Nephron progenitor cell (in vitro differentiated cells): ENCODE results near the gene IDE.

Experiments used
- DNase-seq: peaks from one replicate; pipeline ENCODE4 v3.0.0; 2021
- H3K27ac Mint-ChIP-seq: 2 replicates; pipeline ENCODE4 v1.8.0; 2021; ENCODE audit warnings: mild to moderate bottlenecking, moderate library complexity, mixed read lengths
- H3K27me3 Mint-ChIP-seq: 2 replicates; pipeline ENCODE4 v1.8.0; 2021; ENCODE audit warnings: mild to moderate bottlenecking, low read depth, mixed read lengths; ENCODE audit not compliant: poor library complexity
- H3K36me3 Mint-ChIP-seq: 2 replicates; pipeline ENCODE4 v1.8.0; 2021; ENCODE audit warnings: low read depth, mixed read lengths
- H3K4me1 Mint-ChIP-seq: 2 replicates; pipeline ENCODE4 v1.8.0; 2021; ENCODE audit warnings: mixed read lengths
- H3K4me3 Mint-ChIP-seq: 2 replicates; pipeline ENCODE4 v1.8.0; 2021; ENCODE audit warnings: mild to moderate bottlenecking, moderate library complexity, mixed read lengths
- H3K9me3 Mint-ChIP-seq: 2 replicates; pipeline ENCODE4 v1.8.0; 2021; ENCODE audit warnings: mild to moderate bottlenecking, moderate library complexity, mixed read lengths
- CTCF ChIP-seq: fragments of 200-600 bp; sonication (generic); IDR thresholded peaks from 2 replicates; pipeline ENCODE4 v1.5.0; 2021; ENCODE audit warnings: antibody characterized with exemption

The IDE gene

DNA sequence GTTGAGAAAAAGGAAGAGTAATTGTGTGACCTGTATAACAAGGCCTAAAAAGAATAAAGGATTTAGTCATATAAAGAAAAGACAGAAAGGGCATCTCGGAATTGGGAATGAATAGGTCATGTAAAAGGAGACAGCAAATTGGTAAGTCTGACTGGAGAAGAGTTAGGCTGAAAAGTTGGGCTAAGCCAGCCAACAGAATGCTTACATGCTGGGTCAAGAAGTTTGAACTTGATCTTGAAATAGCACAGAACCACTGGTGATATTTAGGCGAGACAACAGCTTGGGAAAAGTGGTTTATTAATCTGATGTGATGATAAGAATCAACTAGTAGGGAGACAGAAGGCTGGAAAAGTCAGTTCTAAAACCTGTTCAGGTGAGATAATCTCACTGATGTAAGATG lies 4.8 kb downstream of the IDE start:
- Mint-ChIP-seq H3K9me3 (no peaks in the 10 kb centered on the region), H3K27me3 (no peaks in the 10 kb centered on the region), H3K27ac (no peak overlapping the region), H3K36me3 (peaks cover 31% of the 10 kb centered on the region), H3K4me1 (peaks cover 29% of the 10 kb centered on the region), H3K4me3 (no peak overlapping the region)
- DNase-seq, result no peak
- no peak for TF ChIP-seq CTCF

GRCh38 chr10:92567952-92568600 lies 5.8 kb downstream of the IDE start:
- no peak for TF ChIP-seq CTCF
- Mint-ChIP-seq H3K9me3 (no peaks in the 10 kb centered on the region), H3K27ac (no peak overlapping the region), H3K36me3 (peaks cover 39% of the 10 kb centered on the region), H3K4me3 (no peak overlapping the region), H3K27me3 (no peaks in the 10 kb centered on the region), H3K4me1 (peaks cover 29% of the 10 kb centered on the region)
- no peak for DNase-seq

DNA sequence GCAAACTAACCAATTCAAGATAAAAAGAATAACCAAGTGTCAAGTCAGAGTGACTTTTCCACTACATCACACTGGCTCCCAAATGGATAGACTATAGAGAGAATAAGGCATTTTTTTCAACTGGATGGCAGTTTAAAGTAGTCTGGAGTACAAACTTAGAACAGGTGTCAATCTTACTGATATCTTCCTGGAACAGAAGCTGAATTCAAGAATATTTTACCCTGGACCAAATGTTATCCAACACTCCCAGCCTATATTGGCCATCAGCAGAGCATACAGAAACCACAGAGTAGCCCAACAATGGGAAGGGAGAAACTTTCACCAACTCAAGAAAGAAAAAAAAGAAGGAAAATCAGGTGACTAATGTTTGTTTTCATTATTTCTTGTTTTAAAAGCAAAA lies 11.5 kb downstream of the IDE start:
- Mint-ChIP-seq H3K4me1 (peaks cover 4% of the 10 kb centered on the region), H3K27ac (no peak overlapping the region), H3K36me3 (peaks cover 83% of the 10 kb centered on the region), H3K27me3 (peaks cover 2% of the 10 kb centered on the region), H3K4me3 (no peak overlapping the region), H3K9me3 (peaks cover 35% of the 10 kb centered on the region)
- no peak for DNase-seq
- no peak for TF ChIP-seq CTCF

- Mint-ChIP-seq H3K27me3 (peaks cover 2% of the 10 kb centered on the region), H3K9me3 (peaks cover 59% of the 10 kb centered on the region), H3K27ac (no peak overlapping the region), H3K36me3 (peaks cover 88% of the 10 kb centered on the region), H3K4me1 (no peaks in the 10 kb centered on the region), H3K4me3 (no peak overlapping the region)
- no peak for TF ChIP-seq CTCF
- DNase-seq, result no peak
Observed at GRCh38 chr10:92559046-92559445, 14.8 kb downstream of the IDE start.

DNA sequence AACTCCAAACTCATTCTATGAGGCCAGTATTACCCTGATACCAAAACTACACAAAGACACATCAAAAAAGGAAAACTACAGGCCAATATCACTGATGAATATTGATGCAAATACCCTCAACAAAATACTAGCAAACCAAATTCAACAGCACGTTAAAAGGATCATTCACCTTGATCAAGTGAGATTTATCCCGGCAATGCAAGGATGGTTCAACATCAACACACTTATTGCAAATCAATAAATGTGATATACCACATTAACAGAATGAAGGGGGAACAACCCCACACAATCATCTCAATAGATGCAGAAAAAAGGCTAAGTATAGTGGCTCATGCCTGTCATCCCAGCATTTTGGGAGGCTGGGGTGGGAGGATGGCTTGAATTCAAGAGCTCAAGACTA lies 19.9 kb downstream of the IDE start:
- no peak for DNase-seq
- no peak for TF ChIP-seq CTCF
- Mint-ChIP-seq H3K4me3 (no peak overlapping the region), H3K27me3 (peaks cover 4% of the 10 kb centered on the region), H3K27ac (no peak overlapping the region), H3K4me1 (no peaks in the 10 kb centered on the region), H3K9me3 (peaks cover 52% of the 10 kb centered on the region), H3K36me3 (peaks cover 71% of the 10 kb centered on the region)

DNA sequence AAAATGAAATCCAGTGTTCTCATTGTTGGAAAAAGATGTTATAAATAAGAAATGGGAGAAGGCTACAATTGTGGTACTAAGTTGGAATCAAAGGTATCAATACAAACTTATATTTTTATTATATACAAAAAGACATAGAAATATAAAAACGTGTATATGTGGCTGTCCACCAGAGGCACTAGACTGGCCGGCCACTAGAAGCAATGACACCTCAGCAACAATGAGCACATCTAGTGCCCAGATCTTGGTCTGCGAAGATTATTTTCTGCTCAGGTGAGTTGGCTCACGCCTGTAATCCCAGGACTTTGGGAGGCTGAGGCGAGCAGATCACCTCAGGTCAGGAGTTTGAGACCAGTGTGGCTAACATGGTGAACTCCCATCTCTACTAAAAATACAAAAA lies 21.6 kb downstream of the IDE start:
- no peak for TF ChIP-seq CTCF
- DNase-seq, result no peak
- Mint-ChIP-seq H3K27me3 (peaks cover 4% of the 10 kb centered on the region), H3K4me1 (no peaks in the 10 kb centered on the region), H3K27ac (no peak overlapping the region), H3K36me3 (peaks cover 54% of the 10 kb centered on the region), H3K4me3 (no peak overlapping the region), H3K9me3 (peaks cover 36% of the 10 kb centered on the region)
